AG09319 (cell line): ENCODE data around the gene DRC3.
A peak's percentile ranks its signal among the peaks of the same experiment; 100 is the strongest.

Experiments
- DNase-seq: peaks from one replicate; pipeline ENCODE4 v3.0.0-alpha.2; 2010; ENCODE audit warnings: low read depth; ENCODE audit errors: extremely low read depth
- TF ChIP-seq, protein P1 (sequence below): IDR thresholded peaks from 2 replicates; pipeline ENCODE4 v1.5.1; 2011; ENCODE audit warnings: low read depth, mild to moderate bottlenecking, inconsistent platforms, low read length, moderate library complexity

DRC3 gene

DNA sequence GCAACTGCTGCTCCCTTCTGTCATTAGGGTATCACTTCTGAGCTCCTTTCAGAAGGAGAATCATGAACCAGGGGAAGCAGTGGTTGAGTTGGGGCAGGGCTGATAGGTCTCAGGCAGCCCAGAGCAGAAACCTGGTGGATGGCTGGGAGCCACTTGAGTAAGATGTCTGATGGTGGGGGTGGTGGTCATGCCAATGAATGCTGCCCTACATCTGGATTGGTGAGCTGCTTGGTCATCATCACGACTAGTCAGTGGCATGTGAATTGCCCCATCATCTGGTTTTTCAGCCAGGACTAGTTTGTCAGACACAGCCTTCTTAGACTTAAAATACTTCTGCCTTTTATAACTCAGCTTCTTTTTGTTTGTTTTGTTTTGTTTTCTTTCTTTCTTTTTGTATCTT is 69.1 kb downstream of the DRC3 start:
- DNase-seq = peak; percentile 42

DNA sequence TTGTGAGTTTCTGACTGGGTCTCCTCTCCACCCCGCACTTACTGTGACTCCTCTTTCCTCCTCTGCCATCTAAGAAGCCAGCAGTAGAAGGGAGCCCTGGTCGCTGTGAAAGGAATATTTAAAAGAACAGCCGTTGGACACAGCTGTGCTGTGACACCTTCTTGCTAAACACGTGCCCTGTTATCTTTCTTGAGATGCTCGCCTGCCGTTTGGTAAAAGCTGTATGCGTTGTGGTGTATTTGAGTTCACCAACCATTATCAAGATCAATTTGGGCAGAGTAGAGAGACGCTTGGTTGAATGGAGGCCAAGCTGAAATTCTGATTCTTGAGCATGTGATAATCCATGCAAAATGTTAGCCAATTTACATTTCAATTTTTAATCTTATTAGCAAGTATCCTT is 70.3 kb downstream of the DRC3 start:
- TF ChIP-seq, protein P1, sequence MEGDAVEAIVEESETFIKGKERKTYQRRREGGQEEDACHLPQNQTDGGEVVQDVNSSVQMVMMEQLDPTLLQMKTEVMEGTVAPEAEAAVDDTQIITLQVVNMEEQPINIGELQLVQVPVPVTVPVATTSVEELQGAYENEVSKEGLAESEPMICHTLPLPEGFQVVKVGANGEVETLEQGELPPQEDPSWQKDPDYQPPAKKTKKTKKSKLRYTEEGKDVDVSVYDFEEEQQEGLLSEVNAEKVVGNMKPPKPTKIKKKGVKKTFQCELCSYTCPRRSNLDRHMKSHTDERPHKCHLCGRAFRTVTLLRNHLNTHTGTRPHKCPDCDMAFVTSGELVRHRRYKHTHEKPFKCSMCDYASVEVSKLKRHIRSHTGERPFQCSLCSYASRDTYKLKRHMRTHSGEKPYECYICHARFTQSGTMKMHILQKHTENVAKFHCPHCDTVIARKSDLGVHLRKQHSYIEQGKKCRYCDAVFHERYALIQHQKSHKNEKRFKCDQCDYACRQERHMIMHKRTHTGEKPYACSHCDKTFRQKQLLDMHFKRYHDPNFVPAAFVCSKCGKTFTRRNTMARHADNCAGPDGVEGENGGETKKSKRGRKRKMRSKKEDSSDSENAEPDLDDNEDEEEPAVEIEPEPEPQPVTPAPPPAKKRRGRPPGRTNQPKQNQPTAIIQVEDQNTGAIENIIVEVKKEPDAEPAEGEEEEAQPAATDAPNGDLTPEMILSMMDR = no peak
- no peak for DNase-seq

More for the DNA sequence above, 69.1 kb downstream of the DRC3 start:
- TF ChIP-seq, protein P1 = no peak

DNA sequence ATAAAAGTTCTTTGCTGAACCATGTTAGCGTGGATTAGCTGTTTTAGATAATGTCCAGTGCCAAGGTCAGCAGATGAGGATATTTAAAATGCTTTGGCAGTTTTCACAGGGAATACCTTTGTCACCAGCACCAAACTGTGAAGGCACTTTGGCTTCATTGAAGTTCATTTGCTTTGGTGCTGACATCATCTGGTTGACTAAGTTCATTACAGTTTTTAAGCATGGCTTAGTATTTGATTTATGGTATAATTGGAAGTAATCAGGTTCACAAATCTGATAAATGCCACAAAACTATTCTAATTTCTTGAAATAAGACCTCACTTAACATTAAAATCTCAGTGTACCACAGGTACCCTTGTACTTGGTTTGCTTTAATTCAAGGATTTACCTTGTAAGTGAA is 70.8 kb downstream of the DRC3 start:
- no peak for DNase-seq
- TF ChIP-seq, protein P1 = peak; percentile 13

DNA sequence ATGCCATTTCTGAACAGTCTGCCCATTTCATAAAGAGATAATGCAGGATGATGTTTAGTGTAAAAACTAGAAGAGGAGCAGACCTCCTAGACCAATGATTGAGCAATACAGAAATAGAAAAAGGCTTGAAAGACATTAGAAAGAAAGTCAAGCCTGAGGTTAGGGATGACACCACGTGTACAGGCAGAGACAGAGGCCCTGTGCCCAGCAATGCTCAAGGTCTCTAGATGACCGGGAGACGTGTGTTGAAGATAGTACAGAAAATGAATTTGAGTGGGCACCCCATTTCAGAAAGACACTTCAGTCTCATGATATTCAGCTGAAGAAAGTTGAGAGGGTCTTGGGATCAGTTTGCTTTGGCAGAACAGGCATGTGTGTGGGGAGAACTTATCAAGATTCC is 71.9 kb downstream of the DRC3 start:
- TF ChIP-seq, protein P1 = no peak
- no peak for DNase-seq

DNA sequence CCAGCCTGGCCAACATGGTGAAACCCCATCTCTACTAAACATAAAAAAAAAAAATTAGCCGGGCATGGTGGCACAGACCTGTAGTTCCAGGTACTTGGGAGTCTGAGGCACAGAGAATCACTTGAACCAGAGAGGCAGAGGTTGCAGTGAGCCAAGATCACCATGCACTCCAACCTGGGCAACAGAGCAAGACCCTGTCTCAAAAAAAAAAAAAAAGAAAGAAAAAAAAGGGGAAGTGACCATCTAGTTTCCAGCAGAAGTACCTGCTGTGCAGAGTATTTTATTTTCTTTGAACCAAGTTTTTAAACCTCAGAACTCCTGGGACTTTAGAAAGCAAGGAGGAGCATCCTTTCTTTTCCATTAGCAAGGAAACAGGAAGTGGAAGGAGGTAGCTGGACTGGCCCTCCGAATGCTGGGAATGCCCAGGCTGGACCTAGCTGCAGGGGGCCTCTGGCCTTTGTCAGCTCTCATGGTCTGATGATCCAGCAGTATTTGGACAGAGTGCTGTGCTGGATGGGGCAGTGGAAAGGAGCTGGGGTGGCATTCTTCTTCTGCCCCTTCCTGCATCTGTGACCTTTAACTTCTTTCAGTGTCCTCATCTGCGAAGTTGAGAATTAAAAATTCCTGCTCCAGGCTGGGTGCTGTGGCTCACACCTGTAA is 73.2 kb downstream of the DRC3 start:
- no peak for DNase-seq
- TF ChIP-seq, protein P1 = no peak

DNA sequence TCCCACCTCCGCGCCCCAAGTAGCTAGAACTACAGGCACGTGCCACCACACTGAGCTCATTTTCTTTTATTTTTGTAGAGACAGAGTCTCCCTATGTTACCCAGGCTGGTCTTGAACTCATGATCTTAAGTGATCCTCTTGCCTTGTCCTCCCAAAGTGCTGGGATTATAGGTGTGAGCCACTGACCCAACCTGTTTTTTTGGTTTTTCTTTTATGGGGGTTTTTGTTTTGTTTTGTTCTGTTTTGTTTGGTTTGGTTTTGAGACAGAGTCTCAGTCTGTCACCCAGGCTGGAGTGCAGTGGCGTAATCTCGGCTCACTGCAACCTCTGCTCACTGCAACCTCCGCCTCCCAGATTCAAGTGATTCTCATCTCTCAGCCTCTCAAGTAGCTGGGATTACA is 82.9 kb downstream of the DRC3 start:
- TF ChIP-seq, protein P1 = no peak
- DNase-seq = no peak

DNA sequence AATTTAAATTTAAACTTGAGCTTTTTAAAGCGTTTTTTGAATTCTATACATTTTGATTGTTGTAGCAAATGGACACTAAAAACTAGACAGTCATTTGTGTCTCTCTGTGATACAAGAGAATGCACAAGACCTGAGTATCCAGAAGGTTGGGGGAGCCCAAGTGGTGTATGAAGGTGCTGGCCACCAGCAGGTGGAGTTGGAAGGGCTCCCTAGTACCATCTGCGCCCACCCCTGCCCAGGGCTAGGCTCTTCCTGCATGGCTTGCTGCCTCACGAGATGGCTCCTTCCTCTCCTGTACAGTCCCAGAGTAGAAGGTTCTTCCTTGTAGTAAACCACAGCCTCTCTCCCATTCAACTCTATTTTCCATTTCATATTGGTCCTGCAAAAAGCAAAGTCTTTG is 83.6 kb downstream of the DRC3 start:
- TF ChIP-seq, protein P1 = no peak

More for the DNA sequence above, 83.6 kb downstream of the DRC3 start:
- DNase-seq = no peak
